Measurements from ENCODE around the gene SLC25A13.

GRCh38 chr7:96266580-96266979, 55.3 kb downstream of the SLC25A13 start:
- no peak for TF ChIP-seq TAF1 (IDR thresholded peaks at IDR 0.05; ENCODE audit: low read depth, low read length)
- TF ChIP-seq POLR2AphosphoS5 (IDR thresholded peaks at IDR 0.05; ENCODE audit: low read depth, low read length): no peak
- TF ChIP-seq SPI1 (IDR thresholded peaks at IDR 0.05; ENCODE audit: low read depth, low read length): no peak
- no peak for TF ChIP-seq POLR2A (IDR thresholded peaks at IDR 0.05; ENCODE audit: low read depth, low read length)
- TF ChIP-seq PAX5 (IDR thresholded peaks at IDR 0.05; ENCODE audit: insufficient read depth, low read length, severe bottlenecking): no peak
- no peak for TF ChIP-seq POU2F2 (IDR thresholded peaks at IDR 0.05; ENCODE audit: low read depth, low read length)

All from GM12891 (cell line).